ENCODE data around the gene VWC2L. TPM values are rescaled to one million over a fixed set of nuclear protein-coding genes. Genes with fewer than 3 reads are reported as not detected.

The VWC2L gene
- total RNA-seq (not detected), polyA plus RNA-seq (not detected), total RNA-seq (0 reads per million in 6 experiments)

DNA sequence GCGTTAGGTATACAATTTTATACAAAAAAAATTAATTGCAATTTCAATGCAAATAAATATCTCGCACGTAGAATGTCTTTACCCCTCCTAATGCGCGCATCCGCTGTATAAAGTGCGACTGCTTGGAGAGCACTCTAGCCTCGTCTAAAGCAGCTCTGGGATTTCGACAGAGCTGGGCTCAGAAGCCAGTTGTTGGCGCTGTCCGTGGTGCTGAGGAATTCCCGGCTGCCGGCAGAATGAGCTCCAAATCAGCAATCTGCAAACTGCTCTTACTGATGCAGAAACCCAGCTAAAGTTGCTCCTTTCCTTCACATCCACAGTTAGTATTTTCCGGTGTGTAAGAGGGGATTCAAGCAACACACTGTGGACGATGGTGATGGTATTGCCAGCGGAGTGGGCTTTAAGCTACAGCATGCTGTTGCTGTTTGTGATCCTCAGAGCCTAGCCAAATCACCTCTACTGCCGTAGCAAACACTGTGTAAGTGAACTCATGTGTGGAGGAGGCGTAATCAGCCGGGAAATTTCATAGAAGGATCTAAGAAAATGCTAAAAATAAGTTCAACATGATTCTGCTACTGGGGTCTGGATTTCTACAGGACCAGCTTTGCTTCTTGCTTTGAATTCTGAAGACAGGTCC is at the start of gene VWC2L:
Gene VWC2L, plus strand, starts transcription at position 137 of the 637 bp plus-strand sequence. CDS start 3,140 bp downstream, outside the sequence.
- POLR2A ChIA-PET, result no interaction called here
- Mint-ChIP-seq H3K27ac (no peak within 1 kb of the TSS), H3K4me1 (no peaks in the 10 kb centered on the region), H3K9me3 (peaks cover 0 to 6% (median 0%) of the 10 kb centered on the region in 9 donors), H3K4me3 (no peak within 1 kb of the TSS), H3K36me3 (peaks cover 0 to 3% (median 0%) of the 10 kb centered on the region in 3 donors), H3K27me3 (peaks cover 0 to 3% (median 0%) of the 10 kb centered on the region in 5 donors)
- DNase-seq (peak in 4 of 10 donors; percentile 2 to 35 (median 6)), ATAC-seq (no peak)

DNA sequence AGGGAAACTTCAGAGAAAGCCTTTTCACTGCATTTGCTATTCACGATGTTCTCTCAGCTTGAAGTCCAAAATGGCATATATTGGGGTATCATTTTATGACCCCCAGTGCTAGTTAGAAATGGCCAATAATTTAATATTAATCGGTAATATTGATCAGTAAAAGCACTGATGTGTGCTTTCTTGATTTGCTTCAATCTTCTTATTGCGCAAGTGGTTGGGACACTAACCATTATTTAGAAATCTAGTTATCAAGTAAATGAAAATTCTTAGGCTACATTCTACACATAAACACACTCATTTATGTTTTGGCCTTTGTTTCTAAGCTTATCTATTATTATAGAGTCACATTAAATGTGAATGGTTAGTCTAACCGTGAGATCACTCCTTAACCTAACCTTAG is 49.7 kb upstream of the VWC2L start:
- Mint-ChIP-seq H3K27me3 (peaks cover 0 to 5% (median 0%) of the 10 kb centered on the region in 5 donors), H3K4me3 (no peak overlapping the region), H3K9me3 (peaks cover 7 to 32% (median 19%) of the 10 kb centered on the region in 9 donors), H3K4me1 (no peaks in the 10 kb centered on the region), H3K36me3 (peaks cover 0 to 17% (median 0%) of the 10 kb centered on the region in 3 donors), H3K27ac (no peak overlapping the region)
- DNase-seq (no peak), ATAC-seq (no peak)
- POLR2A ChIA-PET, result no interaction called here

DNA sequence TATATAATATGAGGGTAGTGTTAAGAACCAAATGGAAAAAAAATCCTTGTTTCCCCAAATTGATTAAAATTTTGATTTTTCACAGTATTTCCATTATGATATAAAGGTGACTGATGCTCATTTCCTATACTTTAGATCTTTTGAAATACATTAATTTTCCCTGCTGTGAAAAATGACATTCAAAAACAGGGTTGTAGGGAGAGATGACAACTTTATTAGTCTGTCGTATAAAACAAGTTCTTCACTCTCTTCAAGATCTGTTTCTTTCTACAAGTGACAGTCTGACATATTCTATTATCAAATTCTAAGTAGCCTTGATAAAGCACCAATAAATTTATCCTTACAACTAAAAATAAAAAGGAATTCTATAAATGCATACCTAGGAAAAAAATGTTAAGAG is 45.3 kb upstream of the VWC2L start:
- Mint-ChIP-seq H3K27ac (no peak overlapping the region), H3K9me3 (peaks cover 0 to 8% (median 0%) of the 10 kb centered on the region in 9 donors), H3K27me3 (peaks cover 0 to 8% (median 0%) of the 10 kb centered on the region in 5 donors), H3K4me1 (no peaks in the 10 kb centered on the region), H3K4me3 (no peak overlapping the region), H3K36me3 (no peaks in the 10 kb centered on the region)
- POLR2A ChIA-PET, result no interaction called here
- DNase-seq (no peak), ATAC-seq (no peak)

DNA sequence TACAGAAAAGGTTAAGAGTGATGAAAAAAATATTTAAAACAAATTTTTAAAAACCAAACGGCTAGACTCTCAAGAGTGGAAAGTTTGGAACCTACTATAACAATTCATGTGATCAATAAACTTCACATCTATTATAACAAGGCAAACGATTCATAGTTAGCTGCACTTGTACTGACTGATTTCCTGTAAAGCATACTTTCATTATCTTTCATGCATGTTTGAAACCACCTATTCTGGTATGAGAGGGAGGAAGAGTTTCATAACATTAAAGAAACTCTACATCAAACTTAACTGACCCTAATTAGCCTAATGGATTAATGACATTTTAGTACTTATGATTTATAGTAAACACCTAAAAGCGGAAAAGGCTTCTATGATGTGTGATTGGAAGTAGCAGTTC is 43.7 kb upstream of the VWC2L start:
- POLR2A ChIA-PET, result no interaction called here
- peaks cover 0 to 12% (median 0%) of the 10 kb centered on the region in 5 donors for H3K27me3 Mint-ChIP-seq
- H3K36me3 Mint-ChIP-seq, result no peaks in the 10 kb centered on the region
- no peak overlapping the region for H3K27ac Mint-ChIP-seq
- no peak for ATAC-seq
- H3K4me1 Mint-ChIP-seq, result no peaks in the 10 kb centered on the region
- peaks cover 0 to 8% (median 0%) of the 10 kb centered on the region in 9 donors for H3K9me3 Mint-ChIP-seq
- no peak overlapping the region for H3K4me3 Mint-ChIP-seq
- DNase-seq, result no peak

DNA sequence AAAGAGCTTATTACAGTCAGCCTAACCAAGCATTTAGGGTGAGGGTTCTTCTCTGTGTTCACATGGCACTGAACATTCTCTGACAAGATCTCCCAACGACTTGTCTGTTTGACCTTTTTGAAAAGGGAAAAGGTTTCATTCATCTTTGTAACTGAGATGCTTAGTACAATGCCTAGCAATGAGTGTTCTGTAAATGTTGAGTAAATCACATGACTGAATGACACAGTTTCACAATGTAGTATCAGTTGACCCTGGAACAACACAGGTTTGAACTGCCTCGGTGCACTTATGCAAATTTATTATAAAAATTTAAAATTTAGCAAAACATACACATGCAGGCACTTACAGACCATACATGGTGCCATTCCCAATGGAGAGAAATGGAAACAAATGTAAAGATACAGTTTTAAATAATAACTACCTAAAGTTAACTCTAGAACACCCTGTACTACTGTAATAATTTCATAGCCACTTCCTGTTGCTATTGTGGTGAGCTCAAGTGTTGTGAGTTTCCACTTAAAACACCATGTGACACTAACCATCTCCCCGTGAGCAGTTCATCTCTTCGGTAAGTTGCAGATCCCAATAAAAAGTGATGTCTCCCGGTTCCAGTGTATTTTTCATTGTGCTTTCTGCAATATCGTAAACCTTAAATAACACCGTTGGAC is 34.1 kb upstream of the VWC2L start:
- Mint-ChIP-seq H3K36me3 (no peaks in the 10 kb centered on the region), H3K27ac (no peak overlapping the region), H3K4me3 (no peak overlapping the region), H3K9me3 (no peaks in the 10 kb centered on the region), H3K4me1 (no peaks in the 10 kb centered on the region), H3K27me3 (peaks cover 0 to 3% (median 0%) of the 10 kb centered on the region in 5 donors)
- no peak for ATAC-seq
- DNase-seq, result no peak
- POLR2A ChIA-PET, result no interaction called here

DNA sequence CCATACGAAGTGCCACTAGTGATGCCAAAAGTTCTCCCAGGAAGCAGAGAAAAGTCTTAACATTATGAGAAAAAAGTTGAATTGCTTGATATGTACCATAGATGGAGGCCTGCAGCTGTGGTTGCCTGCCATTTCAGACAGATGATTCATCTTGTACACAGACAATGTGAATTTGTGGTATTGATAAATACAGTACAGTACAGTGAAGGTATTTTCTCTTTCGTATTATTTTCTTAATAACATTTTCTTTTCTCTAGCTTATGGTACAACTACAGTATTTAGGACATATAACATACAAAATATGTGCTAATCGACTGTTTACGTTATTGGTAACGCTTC is 33.6 kb upstream of the VWC2L start:
- no peaks in the 10 kb centered on the region for H3K27me3 Mint-ChIP-seq
- H3K4me3 Mint-ChIP-seq, result no peak overlapping the region
- no peaks in the 10 kb centered on the region for H3K4me1 Mint-ChIP-seq
- no peak for ATAC-seq
- H3K9me3 Mint-ChIP-seq, result no peaks in the 10 kb centered on the region
- no peak overlapping the region for H3K27ac Mint-ChIP-seq
- no peak for DNase-seq
- POLR2A ChIA-PET, result no interaction called here
- no peaks in the 10 kb centered on the region for H3K36me3 Mint-ChIP-seq

DNA sequence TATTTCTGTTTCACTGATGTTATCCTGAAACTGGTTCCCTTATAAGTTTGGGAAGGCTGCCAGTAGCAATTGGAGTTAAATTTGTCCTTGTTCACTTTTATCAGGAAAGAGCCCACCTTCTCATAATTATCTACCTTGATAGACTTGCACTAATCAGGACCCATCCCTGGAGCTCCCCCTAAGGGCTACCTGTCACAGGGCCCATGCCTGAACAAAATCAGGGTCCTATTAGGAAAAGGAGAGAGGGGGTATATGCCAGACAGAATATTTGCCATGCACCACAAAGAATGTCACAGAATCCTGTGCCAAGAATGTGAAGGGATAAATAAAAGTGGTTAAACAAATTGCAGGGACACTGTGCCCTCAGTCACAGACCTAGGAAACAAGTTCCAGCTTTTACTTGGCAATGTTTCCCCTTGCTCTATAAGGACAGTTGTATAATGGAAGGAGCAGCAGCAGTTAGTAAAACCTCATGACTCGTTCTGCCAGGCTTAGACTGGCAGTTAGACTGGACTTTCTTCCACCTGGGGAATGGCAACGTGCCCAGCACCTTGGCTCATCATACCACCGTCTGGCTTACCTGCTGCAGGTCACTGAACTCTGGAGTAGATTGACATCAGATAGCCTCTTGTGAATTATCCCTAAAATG is 32.3 kb upstream of the VWC2L start:
- POLR2A ChIA-PET, result no interaction called here
- Mint-ChIP-seq H3K4me1 (no peaks in the 10 kb centered on the region), H3K27ac (no peak overlapping the region), H3K36me3 (no peaks in the 10 kb centered on the region), H3K9me3 (no peaks in the 10 kb centered on the region), H3K4me3 (no peak overlapping the region), H3K27me3 (no peaks in the 10 kb centered on the region)
- no peak for DNase-seq
- ATAC-seq, result no peak

DNA sequence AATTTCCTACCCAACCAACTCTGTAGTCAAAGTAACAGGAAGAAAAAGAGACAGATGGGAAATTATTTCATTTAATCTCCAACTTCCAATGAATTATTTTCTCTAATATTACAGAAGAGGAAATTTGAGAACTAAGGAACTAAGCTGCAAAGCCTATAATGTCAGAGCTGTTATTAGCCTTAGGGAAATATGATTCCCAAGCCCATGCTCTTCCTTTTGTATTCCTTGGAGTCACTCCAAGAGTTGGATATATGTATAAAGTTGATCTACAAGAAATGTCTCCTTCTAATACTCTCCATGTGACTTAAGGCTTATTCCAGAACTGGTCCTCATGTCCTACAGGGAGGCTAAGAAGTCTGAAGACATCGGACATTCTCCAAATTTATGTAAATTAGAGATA is 31.6 kb upstream of the VWC2L start:
- DNase-seq, result no peak
- Mint-ChIP-seq H3K27me3 (no peaks in the 10 kb centered on the region), H3K9me3 (no peaks in the 10 kb centered on the region), H3K4me1 (no peaks in the 10 kb centered on the region), H3K4me3 (no peak overlapping the region), H3K27ac (no peak overlapping the region), H3K36me3 (no peaks in the 10 kb centered on the region)
- ATAC-seq, result no peak
- POLR2A ChIA-PET, result no interaction called here

DNA sequence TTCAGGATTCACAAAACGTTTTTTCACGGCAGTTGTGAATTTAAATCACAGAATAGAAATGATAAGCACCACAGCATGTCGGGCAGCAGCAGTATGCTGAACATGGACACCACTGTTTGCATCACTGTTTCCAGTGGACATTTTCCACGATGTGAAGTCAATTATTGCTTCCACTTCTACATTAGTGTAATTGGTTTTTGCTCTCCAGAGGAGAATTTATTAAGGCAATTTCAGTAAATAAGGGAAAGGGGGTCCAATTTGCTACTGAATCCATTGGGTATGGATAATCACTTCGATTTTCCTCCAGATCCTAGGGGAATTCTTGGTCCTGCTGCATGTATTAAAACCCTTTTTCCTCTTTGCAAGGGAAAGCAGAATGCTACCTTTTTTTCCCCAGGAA is 30.2 kb upstream of the VWC2L start:
- POLR2A ChIA-PET, result no interaction called here
- Mint-ChIP-seq H3K4me3 (no peak overlapping the region), H3K36me3 (no peaks in the 10 kb centered on the region), H3K9me3 (peaks cover 0 to 1% (median 0%) of the 10 kb centered on the region in 9 donors), H3K4me1 (no peaks in the 10 kb centered on the region), H3K27ac (no peak overlapping the region), H3K27me3 (no peaks in the 10 kb centered on the region)
- ATAC-seq, result no peak
- no peak for DNase-seq

DNA sequence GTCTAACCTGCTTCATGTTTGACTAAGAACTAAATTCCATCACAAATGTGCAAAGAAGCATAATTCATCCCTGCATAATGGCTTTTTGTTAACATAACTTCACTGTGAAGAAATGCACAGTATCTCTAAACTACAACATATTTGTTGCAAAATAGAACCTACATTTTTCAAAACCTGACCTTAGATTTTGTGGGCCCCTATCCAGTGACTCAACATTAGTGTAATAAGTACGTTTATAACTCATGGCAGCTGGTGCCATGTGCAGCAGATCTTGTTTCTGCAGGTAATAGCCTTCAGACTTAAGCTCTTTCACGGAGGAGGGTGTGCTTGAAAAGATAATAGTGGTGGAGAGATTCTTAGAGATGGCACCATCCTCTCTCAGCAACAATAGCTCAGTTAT is 28.6 kb upstream of the VWC2L start:
- POLR2A ChIA-PET, result no interaction called here
- Mint-ChIP-seq H3K9me3 (peaks cover 0 to 2% (median 0%) of the 10 kb centered on the region in 9 donors), H3K36me3 (no peaks in the 10 kb centered on the region), H3K4me1 (no peaks in the 10 kb centered on the region), H3K27me3 (no peaks in the 10 kb centered on the region), H3K4me3 (no peak overlapping the region), H3K27ac (no peak overlapping the region)
- ATAC-seq, result no peak
- DNase-seq, result no peak

DNA sequence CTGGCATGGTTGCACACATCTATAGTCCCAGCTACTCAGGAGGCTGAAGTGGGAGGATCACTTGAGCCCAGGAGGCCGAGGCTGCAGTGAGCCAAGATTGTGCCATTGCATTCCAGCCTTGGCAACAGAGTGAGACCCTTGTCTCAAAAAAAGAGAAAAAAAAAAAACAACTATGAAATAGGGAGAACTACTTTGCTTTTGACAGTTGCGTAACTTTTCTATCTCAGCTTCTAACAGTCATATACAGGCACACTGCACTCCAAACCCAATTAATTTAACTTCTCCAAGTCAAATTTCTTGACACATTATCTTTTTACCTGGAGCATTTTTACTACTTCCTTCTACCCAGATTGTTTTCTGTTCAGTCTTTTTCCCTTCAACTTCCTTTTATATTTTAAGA is 24.1 kb upstream of the VWC2L start:
- Mint-ChIP-seq H3K4me3 (no peak overlapping the region), H3K27ac (no peak overlapping the region), H3K4me1 (no peaks in the 10 kb centered on the region), H3K36me3 (no peaks in the 10 kb centered on the region), H3K27me3 (no peaks in the 10 kb centered on the region), H3K9me3 (peaks cover 0 to 2% (median 0%) of the 10 kb centered on the region in 9 donors)
- ATAC-seq (no peak), DNase-seq (no peak)
- POLR2A ChIA-PET, result no interaction called here

DNA sequence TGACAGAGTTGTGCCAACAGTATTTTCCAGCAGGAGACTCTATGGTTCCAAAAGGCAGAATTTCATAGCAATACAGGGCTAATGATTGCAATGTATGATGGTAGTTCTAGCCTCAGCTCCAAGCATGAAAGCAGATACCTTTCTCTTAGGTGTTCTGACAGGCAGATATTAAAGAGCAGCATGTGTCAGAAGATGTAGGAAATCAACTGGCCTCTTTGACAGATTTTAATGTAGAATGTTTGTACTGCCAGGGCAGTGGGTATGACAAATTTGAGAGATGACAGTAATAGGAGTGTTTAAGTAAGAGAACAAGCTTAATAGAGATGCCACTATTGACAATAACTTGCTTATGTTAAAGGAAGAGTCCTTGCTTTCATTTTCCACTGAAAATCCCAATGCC is 21.5 kb upstream of the VWC2L start:
- Mint-ChIP-seq H3K9me3 (peaks cover 0 to 2% (median 0%) of the 10 kb centered on the region in 9 donors), H3K4me1 (no peaks in the 10 kb centered on the region), H3K4me3 (no peak overlapping the region), H3K27me3 (no peaks in the 10 kb centered on the region), H3K27ac (no peak overlapping the region), H3K36me3 (no peaks in the 10 kb centered on the region)
- POLR2A ChIA-PET, result no interaction called here
- no peak for ATAC-seq
- DNase-seq, result no peak

DNA sequence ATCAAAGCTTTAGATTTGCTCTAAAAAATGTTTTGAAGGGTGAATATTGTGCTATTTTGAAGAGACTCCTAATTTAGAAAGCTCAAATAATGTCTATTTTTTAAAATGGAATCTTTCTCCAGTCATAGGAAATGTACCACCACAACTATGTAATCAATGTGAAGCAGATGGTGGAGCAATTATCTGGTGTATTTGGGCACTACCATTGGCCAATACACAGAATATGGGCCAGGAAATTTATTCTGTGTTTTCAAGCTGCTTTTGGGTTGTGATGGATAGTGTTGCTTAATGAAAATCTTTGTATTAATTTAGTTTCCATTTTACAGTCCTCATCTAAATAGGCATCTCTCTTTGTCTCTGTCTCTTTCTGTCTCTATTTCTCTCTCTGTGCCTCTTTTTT is 17.1 kb upstream of the VWC2L start:
- ATAC-seq (no peak), DNase-seq (no peak)
- POLR2A ChIA-PET, result no interaction called here
- no peaks in the 10 kb centered on the region for H3K36me3 Mint-ChIP-seq
- no peak overlapping the region for H3K4me3 Mint-ChIP-seq
- H3K27me3 Mint-ChIP-seq, result no peaks in the 10 kb centered on the region
- no peak overlapping the region for H3K27ac Mint-ChIP-seq
- no peaks in the 10 kb centered on the region for H3K4me1 Mint-ChIP-seq
- peaks cover 0 to 4% (median 0%) of the 10 kb centered on the region in 9 donors for H3K9me3 Mint-ChIP-seq
